Measurements from ENCODE around the gene BAX.

Gene BAX

GRCh38 chr19:48963371-48964204 is 8.9 kb downstream of the BAX start:
- peak; percentile 32 for DNase-seq

GRCh38 chr19:48964205-48965039 is 9.7 kb downstream of the BAX start:
- DNase-seq, result no peak

DNA sequence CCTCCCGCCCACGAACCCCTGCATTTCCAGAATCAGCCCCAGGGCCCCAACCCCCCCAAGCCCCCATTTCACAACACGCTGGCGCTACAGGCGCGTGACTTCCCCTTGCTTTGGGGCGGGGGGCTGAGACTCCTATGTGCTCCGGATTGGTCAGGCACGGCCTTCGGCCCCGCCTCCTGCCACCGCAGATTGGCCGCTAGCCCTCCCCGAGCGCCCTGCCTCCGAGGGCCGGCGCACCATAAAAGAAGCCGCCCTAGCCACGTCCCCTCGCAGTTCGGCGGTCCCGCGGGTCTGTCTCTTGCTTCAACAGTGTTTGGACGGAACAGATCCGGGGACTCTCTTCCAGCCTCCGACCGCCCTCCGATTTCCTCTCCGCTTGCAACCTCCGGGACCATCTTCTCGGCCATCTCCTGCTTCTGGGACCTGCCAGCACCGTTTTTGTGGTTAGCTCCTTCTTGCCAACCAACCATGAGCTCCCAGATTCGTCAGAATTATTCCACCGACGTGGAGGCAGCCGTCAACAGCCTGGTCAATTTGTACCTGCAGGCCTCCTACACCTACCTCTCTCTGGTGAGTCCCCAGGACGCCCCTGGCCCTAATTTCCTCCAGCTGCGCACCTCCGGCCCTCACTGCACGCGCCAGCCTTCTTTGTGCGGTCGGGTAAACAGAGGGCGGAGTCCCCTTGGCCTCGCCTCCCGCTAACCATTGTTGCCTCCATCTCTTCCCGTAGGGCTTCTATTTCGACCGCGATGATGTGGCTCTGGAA is 10.5 kb downstream of the BAX start, which contains the start of gene FTL:
Gene FTL, plus strand, starts transcription at position 270 of the 766 bp plus-strand sequence. Its CDS starts 199 bp downstream, at position 469.
- DNase-seq, result peak; percentile 81

GRCh38 chr19:48965806-48966540 is 11.3 kb downstream of the BAX start:
- peak; percentile 84 for DNase-seq

DNA sequence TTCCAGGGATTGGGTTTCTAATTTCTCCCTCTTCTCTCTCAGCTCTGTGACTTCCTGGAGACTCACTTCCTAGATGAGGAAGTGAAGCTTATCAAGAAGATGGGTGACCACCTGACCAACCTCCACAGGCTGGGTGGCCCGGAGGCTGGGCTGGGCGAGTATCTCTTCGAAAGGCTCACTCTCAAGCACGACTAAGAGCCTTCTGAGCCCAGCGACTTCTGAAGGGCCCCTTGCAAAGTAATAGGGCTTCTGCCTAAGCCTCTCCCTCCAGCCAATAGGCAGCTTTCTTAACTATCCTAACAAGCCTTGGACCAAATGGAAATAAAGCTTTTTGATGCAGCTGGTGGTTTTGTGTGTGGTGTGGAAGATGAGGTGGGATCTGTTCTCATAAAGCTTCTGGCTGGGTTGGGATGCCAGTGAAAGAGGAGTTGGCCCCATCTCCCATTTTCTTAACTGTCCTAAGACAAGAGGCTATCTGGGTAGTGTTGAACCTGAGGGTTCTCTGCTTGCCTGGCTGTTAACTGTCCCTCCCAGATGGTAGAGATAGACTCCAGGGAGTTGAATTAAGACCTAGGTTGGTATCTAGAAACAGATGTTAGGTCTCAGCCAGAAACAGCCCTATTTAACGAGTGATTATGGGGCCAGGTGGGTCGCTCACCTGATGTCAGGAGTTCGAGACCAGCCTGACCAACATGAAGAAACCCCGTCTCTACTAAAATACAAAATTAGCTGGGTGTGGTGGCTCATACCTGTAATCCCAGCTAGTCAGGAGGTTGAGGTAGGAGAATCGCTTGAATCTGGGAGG is 12.1 kb downstream of the BAX start:
- DNase-seq, result no peak

DNA sequence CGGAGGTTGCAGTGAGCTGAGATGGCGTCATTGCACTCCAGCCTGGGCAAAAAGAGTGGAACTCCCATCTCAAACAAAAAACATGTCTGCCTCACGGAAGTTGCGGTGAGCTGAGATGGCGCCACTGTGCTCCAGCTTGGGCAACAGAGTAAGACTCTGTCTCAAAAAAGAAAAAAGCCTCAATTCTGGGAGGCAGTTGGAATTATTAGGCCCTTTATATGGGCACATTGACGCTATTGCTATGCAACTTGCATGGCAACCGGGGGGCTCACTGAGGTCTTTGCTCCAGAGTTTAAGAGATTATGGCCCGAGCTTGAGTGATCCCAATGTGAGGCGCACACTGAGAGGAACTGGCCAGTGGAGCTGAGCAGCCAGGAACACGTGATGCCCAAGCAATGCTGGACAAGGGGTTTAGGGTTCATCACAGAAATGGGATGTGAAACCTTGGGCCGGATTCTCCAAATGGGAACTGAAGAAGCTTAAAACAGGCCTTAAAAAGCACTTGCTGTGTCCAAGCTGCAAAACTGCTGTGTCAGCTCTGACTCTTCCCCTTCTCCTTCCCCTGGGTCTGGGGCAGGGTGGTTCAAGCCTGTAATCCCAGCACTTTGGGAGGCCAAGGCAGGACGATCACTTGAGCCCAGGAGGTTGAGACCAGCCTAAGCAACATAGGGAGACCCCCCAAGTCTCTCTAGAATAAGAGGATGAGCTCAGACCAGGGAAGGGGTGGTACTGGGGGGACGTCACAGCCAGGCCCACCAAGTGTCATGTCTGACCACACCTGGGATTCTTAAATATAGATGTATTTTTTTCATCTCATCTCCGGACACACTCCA is 12.9 kb downstream of the BAX start:
- no peak for DNase-seq

- DNase-seq, result no peak
Measured at GRCh38 chr19:48968179-48968661, 13.5 kb downstream of the BAX start.

DNA sequence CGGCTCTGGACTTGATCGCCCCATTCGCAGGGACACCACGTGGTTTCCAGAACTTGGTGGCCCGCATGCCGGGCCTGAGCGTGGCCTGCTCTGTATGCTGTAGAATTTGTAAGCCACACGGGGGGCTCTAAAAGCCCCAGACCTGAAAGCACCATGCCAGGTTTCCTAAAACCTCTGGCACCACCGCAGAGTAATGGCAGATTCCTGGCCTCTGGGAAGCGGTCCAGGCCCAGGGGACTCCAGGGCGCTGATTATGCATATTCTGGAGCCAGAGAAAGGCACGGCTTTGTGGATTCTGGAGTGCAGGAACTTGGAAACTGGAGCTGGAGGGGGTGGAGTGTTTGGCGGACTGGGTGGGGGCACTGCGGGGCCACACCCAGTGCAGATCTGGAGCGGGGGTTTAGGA is 14.1 kb downstream of the BAX start:
- DNase-seq, result no peak

DNA sequence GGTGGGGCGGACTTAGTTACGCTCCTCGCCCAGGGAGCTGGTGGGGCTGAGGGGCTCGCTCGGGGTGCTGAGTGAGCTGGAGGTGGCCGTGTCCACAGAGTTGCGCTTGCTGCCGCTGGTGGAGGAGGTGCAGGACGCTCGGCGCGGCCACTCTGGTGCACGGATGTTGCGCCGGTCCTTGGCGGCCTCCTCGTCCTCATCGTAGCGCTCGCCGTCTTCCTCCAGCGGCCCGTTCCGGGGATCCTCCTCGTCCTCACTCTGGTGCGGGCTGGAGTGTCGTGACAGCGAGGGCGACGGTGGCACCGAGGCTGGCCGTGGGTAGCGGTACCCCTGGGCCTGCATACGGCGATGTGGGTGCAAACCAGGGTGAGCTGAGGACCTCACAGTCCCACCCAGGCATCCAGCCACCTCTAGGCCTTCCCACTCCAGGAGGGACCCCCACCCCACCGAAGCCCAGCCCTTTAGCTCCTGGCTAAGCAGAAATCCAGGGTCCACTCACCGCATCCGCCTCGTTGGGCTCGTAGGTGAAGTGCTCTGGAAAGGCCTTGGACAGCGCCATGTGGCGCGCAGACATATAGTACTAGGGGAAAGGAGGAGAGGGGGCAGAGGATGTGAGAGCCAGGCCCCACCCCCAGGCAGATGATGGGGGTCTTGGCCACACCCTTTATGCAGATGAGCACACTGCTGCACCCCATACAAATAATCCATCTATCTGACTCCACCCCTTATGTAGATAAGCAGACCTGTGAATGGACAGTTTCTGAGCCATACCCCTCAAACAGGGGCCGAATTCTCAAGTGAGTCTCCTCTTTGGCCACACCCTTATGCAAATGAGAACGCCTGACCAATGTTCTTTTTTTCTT is 14.8 kb downstream of the BAX start:
- DNase-seq, result no peak

DNA sequence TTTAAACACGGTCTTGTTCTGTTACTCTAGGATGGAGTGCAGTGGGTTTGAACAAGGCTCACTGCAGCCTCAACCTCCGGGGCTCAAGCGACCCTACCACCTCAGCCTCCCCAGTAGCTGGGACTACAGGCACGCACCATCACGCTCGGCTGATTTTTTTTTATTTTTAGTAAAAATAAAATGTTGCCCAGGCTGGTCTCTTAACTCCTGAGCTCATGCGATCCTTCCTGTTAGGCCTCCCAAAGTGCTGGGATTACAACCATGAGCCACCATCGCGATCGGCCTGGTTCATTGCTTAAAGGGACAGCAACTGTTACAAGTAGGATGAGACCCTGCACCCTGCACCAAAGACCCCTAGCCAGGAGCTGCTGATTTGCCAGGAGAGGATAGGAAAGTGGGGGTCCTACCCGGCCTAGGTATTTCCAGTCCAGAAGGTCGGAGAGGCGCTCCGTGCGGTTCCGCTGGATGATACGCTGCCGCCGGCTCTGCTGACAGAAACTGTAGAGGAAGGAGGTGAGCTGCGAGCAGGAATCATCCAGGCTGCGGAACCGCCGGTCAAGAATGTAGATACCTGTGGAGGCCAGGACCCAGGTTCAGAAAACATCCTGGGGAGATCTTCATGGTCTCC is 15.6 kb downstream of the BAX start:
- DNase-seq, result no peak

GRCh38 chr19:48970923-48971395 is 16.3 kb downstream of the BAX start:
- DNase-seq, result peak; percentile 70

- DNase-seq, result no peak
Measured at GRCh38 chr19:48975947-48976847, 21.5 kb downstream of the BAX start.

DNA sequence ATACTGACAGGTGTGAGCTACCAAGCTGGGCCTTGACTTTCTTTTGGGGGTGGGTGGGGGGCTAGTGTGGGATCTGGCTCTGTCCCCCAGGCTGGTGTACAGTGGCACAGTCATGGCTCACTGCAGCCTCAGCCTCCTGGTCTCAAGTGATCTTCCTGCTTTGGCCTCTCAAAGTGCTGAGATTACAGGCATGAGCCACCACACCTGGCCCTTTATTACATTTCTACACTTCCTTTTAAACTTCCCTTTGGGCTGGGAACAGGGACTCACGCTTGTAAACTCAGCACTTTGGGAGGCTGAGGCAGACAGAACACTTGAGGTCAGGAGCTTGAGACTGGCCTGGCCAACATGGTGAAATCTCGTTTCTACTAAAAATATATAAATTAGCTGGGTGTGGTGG is 22.4 kb downstream of the BAX start:
- no peak for DNase-seq

- no peak for DNase-seq
Measured at GRCh38 chr19:48982280-48982679, 27.6 kb downstream of the BAX start.

DNA sequence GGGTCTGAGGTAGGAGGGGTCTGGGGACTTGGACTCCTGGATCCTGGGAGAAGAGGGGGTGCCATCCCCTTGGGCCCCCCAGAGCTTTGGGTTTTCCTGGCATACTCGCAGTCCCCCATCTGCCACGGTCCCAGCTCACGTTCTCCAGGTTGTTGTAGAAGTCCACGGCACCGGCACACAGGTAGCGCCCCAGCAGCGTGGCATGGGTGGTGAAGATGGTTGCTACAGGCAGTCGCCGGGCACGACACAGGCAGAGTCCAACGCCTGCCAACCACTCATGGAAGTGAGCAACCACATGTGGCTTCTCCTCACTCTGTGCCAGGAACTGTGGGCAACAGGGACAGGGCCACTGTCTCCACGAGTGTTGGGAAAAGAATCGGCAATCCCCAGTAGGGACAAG is 31.0 kb downstream of the BAX start:
- no peak for DNase-seq

DNA sequence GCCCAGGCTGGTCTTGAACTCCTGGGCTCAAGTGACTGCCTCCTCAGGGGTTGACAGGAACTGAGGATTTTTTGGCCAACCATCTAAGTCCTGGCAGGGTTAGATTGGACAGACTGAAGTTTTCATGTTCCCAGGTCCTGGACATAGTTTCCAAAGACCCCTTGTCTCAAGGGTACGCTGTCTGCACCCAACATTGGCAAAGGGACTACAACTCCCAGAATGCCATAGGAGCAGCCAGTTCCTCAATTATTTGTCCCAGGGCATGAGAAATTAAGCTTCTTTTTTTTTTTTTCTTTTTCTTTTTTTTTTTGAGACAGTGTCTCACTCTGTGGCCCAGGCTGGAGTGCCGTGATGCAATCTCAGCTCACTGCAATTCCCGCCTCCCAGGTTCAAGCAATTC is 31.5 kb downstream of the BAX start:
- no peak for DNase-seq

DNA sequence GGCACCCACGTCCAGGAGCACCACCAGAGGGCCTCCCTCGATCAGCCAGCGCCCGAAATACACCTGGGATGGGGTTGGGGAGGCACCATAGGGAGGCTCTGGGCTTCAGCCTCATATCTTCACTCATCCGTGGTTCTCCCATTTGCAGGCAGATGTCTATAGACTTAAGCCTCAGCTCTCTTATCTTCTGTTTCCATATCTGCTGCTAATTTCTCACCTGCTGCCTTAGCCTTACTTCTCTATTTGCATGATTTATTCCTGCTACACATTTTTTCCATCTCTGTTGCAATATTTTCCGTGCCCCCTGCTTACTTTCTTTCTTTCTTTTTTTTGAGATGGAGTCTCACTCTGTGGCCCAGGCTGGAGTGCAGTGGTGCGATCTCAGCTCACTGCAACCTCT is 32.6 kb downstream of the BAX start:
- DNase-seq, result no peak

GRCh38 chr19:48988286-48988685 is 33.6 kb downstream of the BAX start:
- DNase-seq, result no peak

Measured in activated CD4-positive, alpha-beta T cell treated with anti-CD3 and anti-CD28 coated beads for 1 hour (primary cell).